OCI-LY1 (cell line): Measurements from ENCODE around the gene AFF1.

Source experiments
- H2AFZ ChIP-seq: fragments of 200-600 bp; sonication (generic), shearing (Covaris generic); 2 replicates; pipeline ENCODE4 v1.6.0; 2014; ENCODE audit warnings: antibody characterized with exemption, mild to moderate bottlenecking, low read length
- H3F3A ChIP-seq: fragments of 200-600 bp; sonication (generic), shearing (Covaris generic); 2 replicates; pipeline ENCODE4 v1.6.0; 2014; ENCODE audit warnings: mild to moderate bottlenecking, antibody characterized with exemption, low read length, moderate library complexity; ENCODE audit not compliant: insufficient read depth
- H3K27ac ChIP-seq: fragments of 200-600 bp; sonication (generic); 2 replicates; pipeline ENCODE4 v1.5.1; 2014; ENCODE audit warnings: low read length, mixed run types, mild to moderate bottlenecking, low read depth; ENCODE audit not compliant: poor library complexity, severe bottlenecking
- H3K27me3 ChIP-seq: fragments of 200-600 bp; sonication (generic); 2 replicates; pipeline ENCODE4 v1.6.0; 2014; ENCODE audit warnings: antibody characterized with exemption, mild to moderate bottlenecking, low read length, moderate library complexity; ENCODE audit not compliant: insufficient read depth
- H3K36me3 ChIP-seq: fragments of 200-600 bp; sonication (generic); 2 replicates; pipeline ENCODE4 v1.6.1; 2014; ENCODE audit warnings: mild to moderate bottlenecking, antibody characterized with exemption, low read length, moderate library complexity, mixed read lengths; ENCODE audit not compliant: insufficient read depth
- H3K4me1 ChIP-seq: fragments of 200-600 bp; sonication (generic); 2 replicates; pipeline ENCODE4 v1.5.1; 2014; ENCODE audit warnings: mild to moderate bottlenecking, low read length, moderate library complexity; ENCODE audit not compliant: insufficient read depth, severe bottlenecking
- H3K4me2 ChIP-seq: fragments of 200-600 bp; sonication (generic), shearing (Covaris generic); 2 replicates; pipeline ENCODE4 v1.6.1; 2014; ENCODE audit warnings: low read length
- H3K4me3 ChIP-seq: fragments of 200-600 bp; sonication (generic); 2 replicates; pipeline ENCODE4 v1.5.1; 2014; ENCODE audit warnings: low read length, low read depth, mild to moderate bottlenecking, mixed read lengths; ENCODE audit not compliant: poor library complexity, severe bottlenecking
- H3K79me2 ChIP-seq: fragments of 200-600 bp; shearing (Covaris generic); 2 replicates; pipeline ENCODE4 v1.6.1; 2016; ENCODE audit warnings: mixed run types, low read length, mixed read lengths; ENCODE audit not compliant: insufficient read depth
- H3K9ac ChIP-seq: fragments of 200-600 bp; sonication (generic), shearing (Covaris generic); 2 replicates; pipeline ENCODE4 v1.6.1; 2014; ENCODE audit warnings: mild to moderate bottlenecking, low read length, mixed read lengths
- H3K9me2 ChIP-seq: fragments of 200-600 bp; sonication (generic), shearing (Covaris generic); 2 replicates; pipeline ENCODE4 v1.6.1; 2014; ENCODE audit warnings: low read depth, mild to moderate bottlenecking, low read length, mixed read lengths
- H3K9me3 ChIP-seq: fragments of 200-600 bp; shearing (Covaris generic); 2 replicates; pipeline ENCODE4 v1.6.1; 2014; ENCODE audit warnings: low read length, mixed read lengths
- H4K20me1 ChIP-seq: fragments of 200-600 bp; sonication (generic), shearing (Covaris generic); 2 replicates; pipeline ENCODE4 v1.6.0; 2016; ENCODE audit warnings: mild to moderate bottlenecking, low read length; ENCODE audit not compliant: insufficient read depth
- EZH2 ChIP-seq: fragments of 200-600 bp; sonication (generic), shearing (Covaris generic); IDR thresholded peaks from 2 replicates; pipeline ENCODE4 v1.8.0; 2017; ENCODE audit warnings: borderline replicate concordance, mixed run types, mild to moderate bottlenecking, antibody characterized with exemption, low read length, moderate library complexity, mixed read lengths
- TF ChIP-seq, protein P1 (sequence below): fragments of 200-600 bp; sonication (generic), shearing (Covaris generic); IDR thresholded peaks from 2 replicates; pipeline ENCODE4 v1.5.1; 2017; ENCODE audit warnings: mild to moderate bottlenecking, antibody characterized with exemption, low read length, moderate library complexity, mixed read lengths

The AFF1 gene

DNA sequence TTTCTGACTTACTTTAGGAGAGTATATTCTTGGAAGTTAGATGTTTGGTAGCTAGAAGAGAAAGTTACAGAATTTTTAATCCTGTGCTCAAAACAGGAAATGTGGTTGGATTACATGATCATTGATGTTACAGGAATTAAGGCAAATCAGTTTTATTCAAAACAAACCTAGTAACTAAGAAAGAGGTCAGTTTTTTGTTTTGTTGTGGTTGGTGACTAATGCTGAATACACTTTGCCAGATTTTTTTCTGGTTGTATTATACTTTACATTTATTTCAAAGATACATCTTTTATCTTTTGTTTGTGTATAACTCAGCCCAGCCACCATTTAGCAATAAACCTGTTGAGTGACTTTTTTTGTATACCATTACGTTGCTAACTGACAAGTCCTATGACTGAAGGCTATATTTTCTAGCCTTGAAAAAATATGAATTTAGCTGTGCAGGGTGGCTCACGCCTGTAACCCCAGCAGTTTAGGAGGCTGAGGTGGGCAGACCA is 168.9 kb downstream of the AFF1 start:
- Histone ChIP-seq H2AFZ (no peak overlapping the region), H4K20me1 (no peaks in the 10 kb centered on the region), H3K4me2 (no peak overlapping the region), H3K9me2 (no peaks in the 10 kb centered on the region), H3K4me1 (no peaks in the 10 kb centered on the region), H3F3A (no peaks in the 10 kb centered on the region), H3K4me3 (no peak overlapping the region), H3K79me2 (no peaks in the 10 kb centered on the region), H3K9ac (no peak overlapping the region), H3K27me3 (no peaks in the 10 kb centered on the region), H3K9me3 (no peaks in the 10 kb centered on the region), H3K27ac (no peak overlapping the region), H3K36me3 (no peaks in the 10 kb centered on the region)
- TF ChIP-seq EZH2 = no peak
- TF ChIP-seq, protein P1, sequence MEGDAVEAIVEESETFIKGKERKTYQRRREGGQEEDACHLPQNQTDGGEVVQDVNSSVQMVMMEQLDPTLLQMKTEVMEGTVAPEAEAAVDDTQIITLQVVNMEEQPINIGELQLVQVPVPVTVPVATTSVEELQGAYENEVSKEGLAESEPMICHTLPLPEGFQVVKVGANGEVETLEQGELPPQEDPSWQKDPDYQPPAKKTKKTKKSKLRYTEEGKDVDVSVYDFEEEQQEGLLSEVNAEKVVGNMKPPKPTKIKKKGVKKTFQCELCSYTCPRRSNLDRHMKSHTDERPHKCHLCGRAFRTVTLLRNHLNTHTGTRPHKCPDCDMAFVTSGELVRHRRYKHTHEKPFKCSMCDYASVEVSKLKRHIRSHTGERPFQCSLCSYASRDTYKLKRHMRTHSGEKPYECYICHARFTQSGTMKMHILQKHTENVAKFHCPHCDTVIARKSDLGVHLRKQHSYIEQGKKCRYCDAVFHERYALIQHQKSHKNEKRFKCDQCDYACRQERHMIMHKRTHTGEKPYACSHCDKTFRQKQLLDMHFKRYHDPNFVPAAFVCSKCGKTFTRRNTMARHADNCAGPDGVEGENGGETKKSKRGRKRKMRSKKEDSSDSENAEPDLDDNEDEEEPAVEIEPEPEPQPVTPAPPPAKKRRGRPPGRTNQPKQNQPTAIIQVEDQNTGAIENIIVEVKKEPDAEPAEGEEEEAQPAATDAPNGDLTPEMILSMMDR = no peak

DNA sequence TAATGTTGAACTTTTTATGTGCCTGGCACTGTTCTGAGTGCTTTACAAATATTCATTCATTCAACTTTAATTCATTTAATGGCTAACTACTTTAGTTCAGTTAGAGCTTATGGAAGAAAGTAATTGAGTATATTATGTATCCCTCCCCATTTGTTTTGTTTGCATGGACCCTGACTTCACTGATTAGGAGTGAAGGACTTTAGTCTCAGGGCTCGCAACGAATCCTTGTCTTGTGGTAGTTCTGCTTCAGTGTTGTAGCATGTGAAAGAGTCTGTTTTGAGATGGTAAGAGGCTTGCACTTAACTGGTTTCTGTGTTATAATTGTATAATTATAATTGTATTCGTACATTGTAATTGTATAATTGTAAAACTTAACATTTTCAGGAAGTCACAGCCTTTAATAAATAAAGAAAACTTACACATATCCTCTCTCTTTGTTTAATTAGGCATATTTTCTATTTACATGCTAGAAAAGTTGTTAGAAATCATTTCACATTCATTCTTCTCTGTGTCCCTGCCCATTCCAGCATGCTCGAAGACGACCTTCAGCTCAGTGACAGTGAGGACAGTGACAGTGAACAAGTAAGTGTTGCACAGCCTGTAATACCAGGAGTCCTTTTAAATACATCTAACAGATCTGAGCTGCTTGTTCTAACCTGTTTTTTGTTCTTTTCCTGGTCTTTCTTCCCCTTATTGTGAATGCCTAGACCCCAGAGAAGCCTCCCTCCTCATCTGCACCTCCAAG is 170.5 kb downstream of the AFF1 start:
- Histone ChIP-seq H3K4me2 (no peak overlapping the region), H3K9me2 (no peaks in the 10 kb centered on the region), H3K27me3 (no peaks in the 10 kb centered on the region), H3K4me3 (no peak overlapping the region), H3K9ac (no peak overlapping the region), H2AFZ (no peak overlapping the region), H3K4me1 (no peaks in the 10 kb centered on the region), H3K79me2 (no peaks in the 10 kb centered on the region), H3F3A (no peaks in the 10 kb centered on the region), H3K36me3 (no peaks in the 10 kb centered on the region; the same call in 1 of the 2 replicates), H3K27ac (no peak overlapping the region), H4K20me1 (no peaks in the 10 kb centered on the region), H3K9me3 (no peaks in the 10 kb centered on the region)
- TF ChIP-seq, protein P1 = no peak
- TF ChIP-seq EZH2 = no peak

DNA sequence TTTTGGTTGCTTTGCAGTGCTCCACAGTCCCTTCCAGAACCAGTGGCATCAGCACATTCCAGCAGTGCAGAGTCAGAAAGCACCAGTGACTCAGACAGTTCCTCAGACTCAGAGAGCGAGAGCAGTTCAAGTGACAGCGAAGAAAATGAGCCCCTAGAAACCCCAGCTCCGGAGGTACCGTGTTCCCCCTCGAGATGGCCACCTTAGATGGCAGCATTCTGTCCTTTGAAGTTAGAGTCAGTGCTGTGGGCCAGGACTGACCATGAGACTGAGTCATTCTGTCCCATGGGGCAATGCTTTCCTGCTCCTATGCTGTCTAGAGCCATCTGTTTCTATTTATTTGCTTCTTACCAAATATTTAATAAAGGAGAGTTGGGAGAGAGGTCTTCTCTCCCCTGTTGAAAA is 173.3 kb downstream of the AFF1 start:
- no peaks in the 10 kb centered on the region for H3K27me3 ChIP-seq
- no peaks in the 10 kb centered on the region; the same call in 1 of the 2 replicates for H3K36me3 ChIP-seq
- H3K79me2 ChIP-seq = no peaks in the 10 kb centered on the region
- H3K9me2 ChIP-seq = no peaks in the 10 kb centered on the region
- TF ChIP-seq EZH2 = no peak
- TF ChIP-seq, protein P1 = no peak
- H4K20me1 ChIP-seq = no peaks in the 10 kb centered on the region
- no peak overlapping the region for H3K27ac ChIP-seq
- no peak overlapping the region for H3K4me2 ChIP-seq
- H2AFZ ChIP-seq = no peak overlapping the region
- no peaks in the 10 kb centered on the region for H3F3A ChIP-seq
- H3K4me1 ChIP-seq = no peaks in the 10 kb centered on the region
- H3K9ac ChIP-seq = no peak overlapping the region
- H3K9me3 ChIP-seq = no peaks in the 10 kb centered on the region
- H3K4me3 ChIP-seq = no peak overlapping the region
